Psoas muscle (tissue), 8 donors: Measurements from ENCODE around the gene NFKB1. TPM values are rescaled to one million over a fixed set of nuclear protein-coding genes. Genes with fewer than 3 reads are reported as not detected.

Experiments used
- ATAC-seq, 4 donors: fragments of 200-7000 bp; cut with Tn5 transposase; one replicate each; pipeline ENCODE4 v1.9.1; 2020; ENCODE audit warnings: moderate library complexity in 3 of 4, mild to moderate bottlenecking in 2 of 4
- DNase-seq, 2 donors: peaks; one replicate each; pipeline ENCODE4 v3.0.0-alpha.2; 2020
- H3K27ac ChIP-seq: fragments of 200-600 bp; one replicate; pipeline ENCODE4 v1.8.0; 2022
- H3K27me3 ChIP-seq, 3 donors: fragments of 200-600 bp in 1 of 3; one replicate each; pipeline versions ENCODE4 v1.6.1 to v1.8.0; 2013 to 2022; ENCODE audit warnings: low read length in 2 of 3, mild to moderate bottlenecking in 2 of 3, moderate library complexity in 1 of 3; ENCODE audit not compliant: insufficient read depth in 3 of 3
- H3K36me3 ChIP-seq, 2 donors: fragments of 200-600 bp in 1 of 2; one replicate each; pipeline versions ENCODE4 v1.6.1 to v1.8.0; 2013 to 2022; ENCODE audit warnings: low read depth in 1 of 2, mild to moderate bottlenecking in 1 of 2, moderate library complexity in 1 of 2; ENCODE audit not compliant: insufficient read depth in 1 of 2
- H3K4me1 ChIP-seq: fragments of 200-600 bp; one replicate; pipeline ENCODE4 v1.8.0; 2022
- H3K4me3 ChIP-seq: fragments of 200-600 bp; one replicate; pipeline ENCODE4 v1.8.0; 2022; ENCODE audit warnings: mild to moderate bottlenecking
- H3K9me3 ChIP-seq: fragments of 200-600 bp; one replicate; pipeline ENCODE4 v1.8.0; 2022
- whole genome bisulfite sequencing, 3 donors: extraction: QIAGEN DNeasy Blood & Tissue Kit; methylation state at CpG; one replicate each; pipeline versions ENCODE4 v1.1.6 to v1.1.7; 2013; 5-methylcytosine and 5-hydroxymethylcytosine counted together
- intact Hi-C, 2 donors: fragments of 100-400 bp; cut with DNase I; formaldehyde crosslinking; loops; one replicate each; pipeline versions ENCODE4 v1.11.0 to v1.14.2; 2022
- polyA plus RNA-seq, 3 donors: library from polyadenylated mRNA; stranded (reverse); fragments of 200-250 nt; gene quantifications; one replicate each; pipeline ENCODE4 v1.2.3, GENCODE V29; 2013
- total RNA-seq, 4 donors: library from RNA; stranded (reverse); fragmentation: NEBNext Ultra II Directional in 2 of 4; extraction: Animal tissue kit (Norgen Biotek cat#: 25700) in 2 of 4; gene quantifications; one replicate each; pipeline versions ENCODE4 v1.2.1 to v1.2.4, GENCODE V29; 2021 to 2023
- TF ChIP-seq, protein P1 (sequence below): fragments of 200-600 bp; IDR thresholded peaks from one replicate; pipeline ENCODE4 v1.8.0; 2022; ENCODE audit warnings: antibody characterized with exemption
- donor health status: healthy with polysubstance abuse.
- donor health status: DM: no; HTN: no; CAD: no; lungs with moderate emphysema.
- donor health status: Bipolar disorder and iron deficiency.
- donor health status: healthy.
- donor health status: DM: yes; HTN: yes; CAD: no.
- donor health status: DM: no; HTN: no; CAD: no.
- donor health status: DM: no; HTN: no; CAD: no.
- donor health status: DM: yes; HTN: yes; CAD: no.

The NFKB1 gene
- total and polyA plus RNA-seq, 7 donors = 11.7 to 47.5 (median 20.1) TPM

DNA sequence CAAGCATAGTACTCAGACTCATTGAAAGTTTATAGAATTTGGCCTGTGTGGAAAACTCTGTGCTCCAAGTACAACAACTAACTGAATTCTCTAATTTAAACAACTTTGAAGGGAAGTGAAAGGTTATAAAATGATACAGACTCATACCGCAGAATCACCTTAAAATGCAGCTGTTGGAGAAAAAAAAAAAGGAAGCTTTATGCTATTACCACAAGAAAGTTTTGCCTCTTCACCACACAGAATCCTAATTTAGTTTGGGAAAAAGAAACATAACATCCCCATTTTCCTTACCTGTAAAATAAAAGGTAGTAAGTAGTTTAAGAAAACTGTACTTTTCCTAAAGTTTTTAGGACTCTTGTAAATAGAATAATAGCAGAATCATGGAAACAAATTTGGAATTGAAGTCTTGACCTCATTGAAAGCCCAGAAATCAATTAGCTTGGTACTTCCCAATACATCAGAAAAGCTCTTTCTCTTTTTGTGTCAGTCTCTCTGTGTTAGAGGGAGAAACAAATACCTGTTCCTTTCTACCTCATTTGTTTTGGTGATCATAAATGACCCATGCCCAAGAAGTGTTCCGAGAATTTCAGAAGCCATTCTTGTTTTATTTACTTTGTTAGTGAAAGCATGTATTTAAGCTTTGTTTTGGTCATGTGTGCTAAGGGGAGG is 78.8 kb downstream of the NFKB1 start:
- WGBS, 3 donors = 89 to 95% (median 94%) methylated on average over 2 of the region's 2 CpGs
- Histone ChIP-seq H3K36me3 (peaks cover 5 to 83% of the 10 kb centered on the region in 2 donors), H3K27me3 (no peaks in the 10 kb centered on the region), H3K27ac (no peak overlapping the region), H3K4me3 (no peak overlapping the region), H3K4me1 (no peaks in the 10 kb centered on the region), H3K9me3 (no peaks in the 10 kb centered on the region)
- TF ChIP-seq, protein P1, sequence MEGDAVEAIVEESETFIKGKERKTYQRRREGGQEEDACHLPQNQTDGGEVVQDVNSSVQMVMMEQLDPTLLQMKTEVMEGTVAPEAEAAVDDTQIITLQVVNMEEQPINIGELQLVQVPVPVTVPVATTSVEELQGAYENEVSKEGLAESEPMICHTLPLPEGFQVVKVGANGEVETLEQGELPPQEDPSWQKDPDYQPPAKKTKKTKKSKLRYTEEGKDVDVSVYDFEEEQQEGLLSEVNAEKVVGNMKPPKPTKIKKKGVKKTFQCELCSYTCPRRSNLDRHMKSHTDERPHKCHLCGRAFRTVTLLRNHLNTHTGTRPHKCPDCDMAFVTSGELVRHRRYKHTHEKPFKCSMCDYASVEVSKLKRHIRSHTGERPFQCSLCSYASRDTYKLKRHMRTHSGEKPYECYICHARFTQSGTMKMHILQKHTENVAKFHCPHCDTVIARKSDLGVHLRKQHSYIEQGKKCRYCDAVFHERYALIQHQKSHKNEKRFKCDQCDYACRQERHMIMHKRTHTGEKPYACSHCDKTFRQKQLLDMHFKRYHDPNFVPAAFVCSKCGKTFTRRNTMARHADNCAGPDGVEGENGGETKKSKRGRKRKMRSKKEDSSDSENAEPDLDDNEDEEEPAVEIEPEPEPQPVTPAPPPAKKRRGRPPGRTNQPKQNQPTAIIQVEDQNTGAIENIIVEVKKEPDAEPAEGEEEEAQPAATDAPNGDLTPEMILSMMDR = no peak
- DNase-seq (no peak), ATAC-seq (no peak)
- intact Hi-C loops = no loop called here

DNA sequence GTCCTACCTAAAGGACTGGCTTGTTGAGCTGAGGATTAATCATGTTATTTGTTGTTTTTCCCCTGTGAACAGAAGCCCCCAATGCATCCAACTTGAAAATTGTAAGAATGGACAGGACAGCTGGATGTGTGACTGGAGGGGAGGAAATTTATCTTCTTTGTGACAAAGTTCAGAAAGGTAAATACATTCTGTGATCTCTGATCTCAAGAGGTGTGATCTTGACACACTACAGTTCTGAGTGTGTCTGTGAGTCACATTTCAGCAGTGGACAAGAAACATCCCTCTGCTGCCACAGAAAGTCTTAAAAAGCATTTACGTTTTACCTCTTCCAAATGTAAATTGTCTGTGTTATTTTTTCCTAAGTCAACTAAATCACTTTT is 79.3 kb downstream of the NFKB1 start:
- peaks cover 5 to 88% of the 10 kb centered on the region in 2 donors for H3K36me3 ChIP-seq
- intact Hi-C loops = no loop called here
- no peaks in the 10 kb centered on the region for H3K27me3 ChIP-seq
- no peaks in the 10 kb centered on the region for H3K9me3 ChIP-seq
- H3K27ac ChIP-seq = no peak overlapping the region
- TF ChIP-seq, protein P1 = no peak
- 85 to 90% (median 88%) methylated on average over 1 of the region's 1 CpG for WGBS, 3 donors
- ATAC-seq (no peak), DNase-seq (no peak)
- no peak overlapping the region for H3K4me3 ChIP-seq
- H3K4me1 ChIP-seq = no peaks in the 10 kb centered on the region

DNA sequence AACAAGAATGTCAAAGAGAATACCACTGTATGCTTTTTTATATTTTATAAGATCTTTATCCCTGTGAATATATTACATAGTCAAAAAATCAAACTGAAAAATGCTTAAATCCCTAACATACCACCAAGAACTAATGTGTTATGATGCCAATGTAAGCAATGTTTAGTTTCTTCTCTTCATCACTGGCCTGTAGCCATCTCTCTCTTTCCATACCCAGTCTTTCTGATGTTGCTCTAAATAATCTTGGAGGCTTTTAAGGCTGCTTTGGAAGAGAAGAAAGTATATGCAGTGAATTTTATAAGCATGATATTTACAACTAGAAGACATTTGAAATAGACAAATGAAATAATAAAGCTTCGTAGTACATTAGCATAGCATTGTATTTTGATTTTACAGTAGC is 82.9 kb downstream of the NFKB1 start:
- ATAC-seq = no peak
- H3K4me3 ChIP-seq = no peak overlapping the region
- no peaks in the 10 kb centered on the region for H3K9me3 ChIP-seq
- TF ChIP-seq, protein P1 = no peak
- 94 to 100% (median 96%) methylated on average over 1 of the region's 1 CpG for WGBS, 3 donors
- H3K27me3 ChIP-seq = no peaks in the 10 kb centered on the region
- intact Hi-C loops = no loop called here
- no peaks in the 10 kb centered on the region for H3K4me1 ChIP-seq
- H3K27ac ChIP-seq = no peak overlapping the region
- DNase-seq = no peak
- H3K36me3 ChIP-seq = peaks cover 5 to 98% of the 10 kb centered on the region in 2 donors

DNA sequence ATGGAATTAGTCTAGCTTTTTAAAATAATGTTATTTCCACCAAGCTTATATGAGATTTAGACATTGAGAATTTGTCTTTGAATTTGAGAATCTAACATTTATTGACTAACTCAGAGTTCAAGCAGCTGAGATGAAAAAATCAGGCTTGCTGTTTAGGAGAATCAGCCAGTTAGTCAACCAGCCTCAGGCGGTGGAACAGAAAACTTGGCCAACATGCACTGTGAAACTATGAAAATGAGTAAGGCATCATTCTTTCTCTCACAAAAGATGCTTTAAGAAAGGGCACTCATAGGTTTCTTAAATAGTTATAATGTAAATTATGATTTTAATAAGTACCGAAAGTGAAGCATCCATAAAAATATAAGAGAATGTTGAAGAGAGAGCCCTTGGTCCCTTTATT is 84.2 kb downstream of the NFKB1 start:
- no peaks in the 10 kb centered on the region for H3K9me3 ChIP-seq
- intact Hi-C loops = no loop called here
- H3K27me3 ChIP-seq = no peaks in the 10 kb centered on the region
- no peak overlapping the region for H3K4me3 ChIP-seq
- H3K4me1 ChIP-seq = no peaks in the 10 kb centered on the region
- H3K27ac ChIP-seq = no peak overlapping the region
- no peak for DNase-seq
- TF ChIP-seq, protein P1 = no peak
- no peak for ATAC-seq
- H3K36me3 ChIP-seq = peaks cover 8 to 98% of the 10 kb centered on the region in 2 donors
- WGBS, 3 donors = 91 to 95% (median 93%) methylated on average over 2 of the region's 2 CpGs
